GM12878 (cell line): ENCODE results near the gene GGACT. TPM values are rescaled to one million over a fixed set of nuclear protein-coding genes. Genes with fewer than 3 reads are reported as not detected.

Experiments used
- ATAC-seq: fragments of 200-7000 bp; cut with Tn5 transposase; 3 replicates; pipeline ENCODE4 v1.9.1; 2020; ENCODE audit warnings: mild to moderate bottlenecking, moderate library complexity
- BruUV-seq: library from RNA; stranded (reverse); fragments of 400-500 nt; replicated peaks from 2 replicates; lab custom pipeline; 2021; lab: Mats Ljungman, UMichigan
- CTCF ChIA-PET: fragments of 300-600 bp; sonication (Branson Sonifier 250); formaldehyde crosslinking; extraction: SDS; loops from one replicate; lab custom pipeline; 2021; ENCODE audit warnings: inconsistent platforms; lab: Yijun Ruan, JAX
- POLR2A ChIA-PET: fragments of 350-600 bp; formaldehyde crosslinking; extraction: SDS; loops from one replicate; lab custom pipeline; 2021; ENCODE audit warnings: inconsistent platforms; lab: Charles Lee
- RAD21 ChIA-PET: fragments of 300-600 bp; sonication (Branson Sonifier 250); formaldehyde crosslinking; loops from one replicate; lab custom pipeline; 2023; ENCODE audit warnings: antibody characterized with exemption; ENCODE audit not compliant: unreplicated experiment; lab: Charles Lee
- SMC1A ChIA-PET: fragments of 300-600 bp; sonication (Branson Sonifier 250); formaldehyde crosslinking; loops from one replicate; lab custom pipeline; 2023; ENCODE audit not compliant: unreplicated experiment, uncharacterized antibody; lab: Charles Lee
- DNase-seq: peaks from one replicate; pipeline ENCODE4 v3.0.0-alpha.2; 2011; ENCODE audit warnings: low read depth, low spot score
- FAIRE-seq: peaks from 3 replicates; lab custom pipeline; 2011; peaks lifted over from hg19 to GRCh38; lab: Jason Lieb, UNC
- H2AFZ ChIP-seq: 2 replicates; pipeline ENCODE4 v1.6.0; 2011; ENCODE audit warnings: low read depth, low read length, control low read depth; ENCODE audit not compliant: control insufficient read depth
- H3K27ac ChIP-seq: 2 replicates; pipeline ENCODE4 v1.5.1; 2011; ENCODE audit warnings: control low read depth; ENCODE audit not compliant: control insufficient read depth, insufficient read depth
- H3K27me3 ChIP-seq, 2 experiments: replicated peaks in 1 of 2; 2 replicates each; pipeline versions ENCODE4 v1.6.0 to v1.6.1; 2011; ENCODE audit warnings: low read length in 1 of 2; ENCODE audit not compliant: control insufficient read depth in 2 of 2, insufficient read depth in 2 of 2
- H3K36me3 ChIP-seq, 2 experiments: 2 replicates each; pipeline ENCODE4 v1.5.1; 2011; ENCODE audit warnings: low read length in 1 of 2; ENCODE audit not compliant: control insufficient read depth in 2 of 2, insufficient read depth in 2 of 2
- H3K4me1 ChIP-seq: 2 replicates; pipeline ENCODE4 v1.6.1; 2011; ENCODE audit warnings: mild to moderate bottlenecking, low read length, moderate library complexity, mixed read lengths; ENCODE audit not compliant: control insufficient read depth, insufficient read depth
- H3K4me2 ChIP-seq: 2 replicates; pipeline ENCODE4 v1.6.0; 2011; ENCODE audit warnings: control low read depth; ENCODE audit not compliant: control insufficient read depth, insufficient read depth
- H3K4me3 ChIP-seq: fragments of 200-600 bp; sonication (generic); 2 replicates; pipeline ENCODE4 v1.5.1; 2016
- H3K79me2 ChIP-seq: 2 replicates; pipeline ENCODE4 v1.6.0; 2011; ENCODE audit warnings: low read length; ENCODE audit not compliant: control insufficient read depth, insufficient read depth
- H3K9ac ChIP-seq: 2 replicates; pipeline ENCODE4 v1.8.0; 2011; ENCODE audit warnings: low read length, control low read depth, mixed read lengths; ENCODE audit not compliant: control insufficient read depth, insufficient read depth
- H3K9me3 ChIP-seq: replicated peaks from 3 replicates; pipeline ENCODE4 v1.5.1; 2011; ENCODE audit warnings: mild to moderate bottlenecking, low read length; ENCODE audit not compliant: control insufficient read depth, insufficient read depth
- H4K20me1 ChIP-seq: 2 replicates; pipeline ENCODE4 v1.6.0; 2011; ENCODE audit not compliant: control insufficient read depth, insufficient read depth
- E4F1 ChIP-seq: fragments of 450-650 bp; IDR thresholded peaks from 2 replicates; pipeline ENCODE4 v1.6.1; 2018; ENCODE audit warnings: borderline replicate concordance, mild to moderate bottlenecking; ENCODE audit not compliant: partially characterized antibody
- ESRRA ChIP-seq: IDR thresholded peaks from 2 replicates; pipeline ENCODE4 v1.6.1; 2012; ENCODE audit warnings: mild to moderate bottlenecking, low read length, improper control_type of control experiment
- NFYB ChIP-seq: IDR thresholded peaks from 2 replicates; pipeline ENCODE4 v1.6.1; 2011; ENCODE audit warnings: low read depth, mild to moderate bottlenecking, low read length, improper control_type of control experiment, moderate library complexity; ENCODE audit not compliant: insufficient read depth
- NRF1 ChIP-seq: conservative IDR thresholded peaks from 2 replicates; pipeline ENCODE4 v1.6.1; 2011; ENCODE audit warnings: mild to moderate bottlenecking, low read depth, low read length, improper control_type of control experiment
- RAD21 ChIP-seq: IDR thresholded peaks from 2 replicates; pipeline ENCODE4 v1.6.1; 2011; ENCODE audit warnings: mild to moderate bottlenecking, low read depth, low read length, moderate library complexity; ENCODE audit not compliant: insufficient read depth
- SMC3 ChIP-seq: IDR thresholded peaks from 2 replicates; pipeline ENCODE4 v1.6.1; 2011; ENCODE audit warnings: low read length, improper control_type of control experiment, borderline replicate concordance
- SPI1 ChIP-seq: IDR thresholded peaks from 2 replicates; pipeline ENCODE4 v1.6.1; 2011; ENCODE audit warnings: low read depth, mild to moderate bottlenecking, low read length, moderate library complexity, borderline replicate concordance; ENCODE audit not compliant: insufficient read depth
- STAT3 ChIP-seq: IDR thresholded peaks from 2 replicates; pipeline ENCODE4 v1.6.1; 2011; ENCODE audit warnings: low read depth, low read length, improper control_type of control experiment
- TAF1 ChIP-seq: IDR thresholded peaks from 2 replicates; pipeline ENCODE4 v1.6.1; 2011; ENCODE audit warnings: mild to moderate bottlenecking, low read depth, low read length, borderline replicate concordance
- TARDBP ChIP-seq: IDR thresholded peaks from 2 replicates; pipeline ENCODE4 v1.6.1; 2016; ENCODE audit warnings: borderline replicate concordance
- WGBS: methylation state at CpG from one replicate; pipeline ENCODE4 v1.1.6; 2016; ENCODE audit warnings: low lambda C conversion rate; ENCODE audit not compliant: insufficient replicate concordance, insufficient coverage; ENCODE audit errors: missing lambda C conversion rate; 5-methylcytosine and 5-hydroxymethylcytosine counted together
- in situ Hi-C: fragments of 300-500 bp; cut with MboI; formaldehyde crosslinking; loops from 9 replicates; pipeline ENCODE4 v1.14.3; 2018; ENCODE audit warnings: mixed read lengths
- intact Hi-C: fragments of 100-400 bp; cut with micrococcal nuclease; formaldehyde crosslinking; loops from one replicate; pipeline ENCODE4 v1.14.2; 2022; ENCODE audit not compliant: unreplicated experiment
- polyA plus RNA-seq, 11 experiments: library from polyadenylated mRNA; depleted of rRNA in 4 of 11; unstranded in 6 of 11; stranded (reverse) in 5 of 11; fragments of >200 nt; fragmentation: Nextera tagmentation in 4 of 11; fragmentation: Illumina TruSeq in 1 of 11; extraction: Ambion mirVana in 4 of 11; extraction: Trizol in 1 of 11; gene quantifications; 1 replicate in 1 of 11; 2 replicates in 10 of 11; pipeline versions ENCODE4 v1.2.1 to v1.2.3, GENCODE V29; 2011 to 2016; ENCODE audit warnings: inconsistent platforms in 2 of 11, missing spikeins in 2 of 11, low read depth in 1 of 11
- total RNA-seq, 4 experiments: library from RNA; depleted of rRNA in 3 of 4; stranded (reverse); fragments of >200 nt in 3 of 4; fragmentation: Illumina TruSeq in 1 of 4; extraction: Trizol in 1 of 4; gene quantifications; 2 replicates each; pipeline versions ENCODE4 v1.2.1 to v1.2.3, GENCODE V29; 2013 to 2021
- TF ChIP-seq, protein P1 (sequence below): fragments of 450-650 bp; formaldehyde crosslinking; IDR thresholded peaks from 2 replicates; pipeline ENCODE4 v1.4.0; 2020; ENCODE audit warnings: mild to moderate bottlenecking, moderate library complexity

The GGACT gene
- total and polyA plus RNA-seq, 10 of the 15 experiments (the other 5 are each of a cell fraction or from before 2014, with no cell fraction given), result 0.61 to 8.8 (median 4.2) TPM

DNA sequence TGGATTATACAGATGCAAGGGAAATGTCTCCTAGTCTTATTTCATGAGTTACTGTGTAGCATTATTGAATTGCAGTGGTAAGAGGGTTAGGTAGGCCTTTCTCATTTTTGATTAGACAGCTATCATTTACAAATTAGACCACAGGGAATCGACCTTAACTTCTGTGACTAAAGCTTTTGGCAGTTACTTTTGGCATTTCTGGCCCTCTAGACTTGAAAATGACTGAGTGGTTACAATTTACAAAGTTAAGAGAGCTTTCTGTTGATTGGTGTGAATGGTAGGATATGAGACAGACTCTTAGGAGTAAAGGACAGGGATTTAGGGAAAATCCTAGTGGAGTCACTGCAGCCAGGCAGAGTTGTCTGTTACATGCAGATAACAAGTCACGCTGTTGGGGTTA, 86.1 kb downstream of the GGACT start:
- H3K36me3 ChIP-seq, result no peaks in the 10 kb centered on the region
- 50% methylated on average over 2 of the region's 2 CpGs for WGBS
- no peak overlapping the region for H3K9ac ChIP-seq
- no peaks in the 10 kb centered on the region for H3K79me2 ChIP-seq
- ChIA-PET CTCF (interaction anchor here (1.1 to 1.2 kb wide), 2 partner anchors 11 to 12 kb away, joined by 3 to 6 read pairs; no protein-coding TSS in a partner anchor), SMC1A (interaction anchor here (1.4 kb wide), 1 partner anchor 11 kb away, joined by 3 read pairs; no protein-coding TSS in a partner anchor)
- H3K4me1 ChIP-seq, result peaks cover 11% of the 10 kb centered on the region
- no peaks in the 10 kb centered on the region for H3K9me3 ChIP-seq
- TF ChIP-seq NRF1, result no peak
- TF ChIP-seq, protein P1, sequence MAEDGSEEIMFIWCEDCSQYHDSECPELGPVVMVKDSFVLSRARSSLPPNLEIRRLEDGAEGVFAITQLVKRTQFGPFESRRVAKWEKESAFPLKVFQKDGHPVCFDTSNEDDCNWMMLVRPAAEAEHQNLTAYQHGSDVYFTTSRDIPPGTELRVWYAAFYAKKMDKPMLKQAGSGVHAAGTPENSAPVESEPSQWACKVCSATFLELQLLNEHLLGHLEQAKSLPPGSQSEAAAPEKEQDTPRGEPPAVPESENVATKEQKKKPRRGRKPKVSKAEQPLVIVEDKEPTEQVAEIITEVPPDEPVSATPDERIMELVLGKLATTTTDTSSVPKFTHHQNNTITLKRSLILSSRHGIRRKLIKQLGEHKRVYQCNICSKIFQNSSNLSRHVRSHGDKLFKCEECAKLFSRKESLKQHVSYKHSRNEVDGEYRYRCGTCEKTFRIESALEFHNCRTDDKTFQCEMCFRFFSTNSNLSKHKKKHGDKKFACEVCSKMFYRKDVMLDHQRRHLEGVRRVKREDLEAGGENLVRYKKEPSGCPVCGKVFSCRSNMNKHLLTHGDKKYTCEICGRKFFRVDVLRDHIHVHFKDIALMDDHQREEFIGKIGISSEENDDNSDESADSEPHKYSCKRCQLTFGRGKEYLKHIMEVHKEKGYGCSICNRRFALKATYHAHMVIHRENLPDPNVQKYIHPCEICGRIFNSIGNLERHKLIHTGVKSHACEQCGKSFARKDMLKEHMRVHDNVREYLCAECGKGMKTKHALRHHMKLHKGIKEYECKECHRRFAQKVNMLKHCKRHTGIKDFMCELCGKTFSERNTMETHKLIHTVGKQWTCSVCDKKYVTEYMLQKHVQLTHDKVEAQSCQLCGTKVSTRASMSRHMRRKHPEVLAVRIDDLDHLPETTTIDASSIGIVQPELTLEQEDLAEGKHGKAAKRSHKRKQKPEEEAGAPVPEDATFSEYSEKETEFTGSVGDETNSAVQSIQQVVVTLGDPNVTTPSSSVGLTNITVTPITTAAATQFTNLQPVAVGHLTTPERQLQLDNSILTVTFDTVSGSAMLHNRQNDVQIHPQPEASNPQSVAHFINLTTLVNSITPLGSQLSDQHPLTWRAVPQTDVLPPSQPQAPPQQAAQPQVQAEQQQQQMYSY (CRISPR knock-in tag), result no peak
- no peak for TF ChIP-seq NFYB
- no peak for TF ChIP-seq ESRRA
- TF ChIP-seq TARDBP, result no peak
- no peak for TF ChIP-seq TAF1
- TF ChIP-seq STAT3, result no peak
- TF ChIP-seq E4F1, result no peak
- no peak for TF ChIP-seq SMC3
- no peak for TF ChIP-seq RAD21
- no peak for TF ChIP-seq SPI1
- TF ChIP-seq, all 136 proteins: peak for 0
- intact Hi-C loops, result no loop called here
- H3K4me2 ChIP-seq, result no peak overlapping the region
- in situ Hi-C loops, result no loop called here
- no peak overlapping the region for H3K27ac ChIP-seq
- no TSS peak for BruUV-seq
- ChIA-PET POLR2A (no interaction called here), RAD21 (interaction anchor here (0.5 kb wide), 1 partner anchor 404 kb away, joined by 3 read pairs; no protein-coding TSS in a partner anchor)
- DNase-seq (no peak), ATAC-seq (no peak), FAIRE-seq (no peak)
- H4K20me1 ChIP-seq, result no peaks in the 10 kb centered on the region
- no peaks in the 10 kb centered on the region for H3K27me3 ChIP-seq
- H2AFZ ChIP-seq, result no peak overlapping the region
- H3K4me3 ChIP-seq, result no peak overlapping the region
